KMS-11 (cell line): ENCODE measurements around the gene SMAD7.

Experiments
- H2AFZ ChIP-seq: fragments of 200-600 bp; sonication (generic); 2 replicates; pipeline ENCODE4 v1.6.1; 2016; ENCODE audit warnings: antibody characterized with exemption, mixed run types, low read depth
- H3K27ac ChIP-seq: fragments of 200-600 bp; sonication (generic); 2 replicates; pipeline ENCODE4 v1.6.1; 2016; ENCODE audit warnings: mild to moderate bottlenecking, mixed run types
- H3K27me3 ChIP-seq: fragments of 200-600 bp; sonication (generic); 2 replicates; pipeline ENCODE4 v1.6.1; 2017; ENCODE audit warnings: mild to moderate bottlenecking, low read depth, mixed run types, moderate library complexity; ENCODE audit not compliant: insufficient read depth
- H3K36me3 ChIP-seq: fragments of 200-600 bp; sonication (generic); 2 replicates; pipeline ENCODE4 v1.6.1; 2017; ENCODE audit warnings: mild to moderate bottlenecking, mixed run types; ENCODE audit not compliant: insufficient read depth
- H3K4me1 ChIP-seq: fragments of 200-600 bp; sonication (generic); 2 replicates; pipeline ENCODE4 v1.6.1; 2016; ENCODE audit warnings: mild to moderate bottlenecking, low read depth, mixed run types; ENCODE audit not compliant: poor library complexity, severe bottlenecking
- H3K4me2 ChIP-seq: fragments of 200-600 bp; sonication (generic); 2 replicates; pipeline ENCODE4 v1.7.0; 2016; ENCODE audit warnings: mild to moderate bottlenecking, mixed run types
- H3K4me3 ChIP-seq: fragments of 200-600 bp; sonication (generic); IDR thresholded peaks from 2 replicates; pipeline ENCODE4 v1.6.1; 2017; ENCODE audit warnings: low read depth, low read length, mixed read lengths; ENCODE audit not compliant: insufficient read depth
- H3K79me2 ChIP-seq: fragments of 200-600 bp; sonication (generic); 2 replicates; pipeline ENCODE4 v1.6.1; 2016; ENCODE audit warnings: low read depth, mixed run types; ENCODE audit not compliant: insufficient read depth
- H3K9ac ChIP-seq: fragments of 200-600 bp; sonication (generic); 2 replicates; pipeline ENCODE4 v1.6.1; 2016; ENCODE audit warnings: mild to moderate bottlenecking, mixed run types
- H4K20me1 ChIP-seq: fragments of 200-600 bp; sonication (generic); 2 replicates; pipeline ENCODE4 v1.6.1; 2016; ENCODE audit warnings: mild to moderate bottlenecking, mixed run types; ENCODE audit not compliant: insufficient read depth
- CTCF ChIP-seq: fragments of 200-600 bp; sonication (generic); conservative IDR thresholded peaks from 2 replicates; pipeline ENCODE4 v1.6.1; 2017; ENCODE audit warnings: low read depth, mild to moderate bottlenecking, antibody characterized with exemption, low read length, moderate library complexity, mixed read lengths

The SMAD7 gene

DNA sequence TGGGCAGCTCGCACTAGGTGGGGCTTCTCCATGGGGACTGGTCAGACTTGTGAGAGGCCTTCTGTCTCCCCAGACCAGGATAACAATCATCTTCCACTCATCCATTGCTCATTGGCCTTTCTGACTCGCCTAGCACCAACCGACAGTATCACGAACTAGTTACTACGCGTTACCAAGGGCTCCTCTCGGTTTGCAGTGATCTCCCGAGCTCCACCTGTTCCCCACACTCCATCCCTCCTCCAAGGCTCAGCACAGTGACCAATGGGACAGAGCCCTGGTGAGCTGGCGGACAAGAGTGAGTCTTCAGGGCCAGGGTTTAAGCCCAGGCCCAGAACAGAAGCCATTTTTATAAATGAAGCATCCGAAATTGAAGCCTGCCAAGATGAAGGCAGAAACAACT is 42.8 kb upstream of the SMAD7 start:
- H3K79me2 ChIP-seq = no peaks in the 10 kb centered on the region
- no peak for TF ChIP-seq CTCF
- H3K27ac ChIP-seq = no peak overlapping the region
- H3K4me3 ChIP-seq = no peak overlapping the region
- no peaks in the 10 kb centered on the region for H3K36me3 ChIP-seq
- no peak overlapping the region for H3K9ac ChIP-seq
- H2AFZ ChIP-seq = no peak overlapping the region
- no peaks in the 10 kb centered on the region for H3K4me1 ChIP-seq
- H3K4me2 ChIP-seq = no peak overlapping the region
- no peaks in the 10 kb centered on the region for H4K20me1 ChIP-seq
- H3K27me3 ChIP-seq = no peaks in the 10 kb centered on the region

DNA sequence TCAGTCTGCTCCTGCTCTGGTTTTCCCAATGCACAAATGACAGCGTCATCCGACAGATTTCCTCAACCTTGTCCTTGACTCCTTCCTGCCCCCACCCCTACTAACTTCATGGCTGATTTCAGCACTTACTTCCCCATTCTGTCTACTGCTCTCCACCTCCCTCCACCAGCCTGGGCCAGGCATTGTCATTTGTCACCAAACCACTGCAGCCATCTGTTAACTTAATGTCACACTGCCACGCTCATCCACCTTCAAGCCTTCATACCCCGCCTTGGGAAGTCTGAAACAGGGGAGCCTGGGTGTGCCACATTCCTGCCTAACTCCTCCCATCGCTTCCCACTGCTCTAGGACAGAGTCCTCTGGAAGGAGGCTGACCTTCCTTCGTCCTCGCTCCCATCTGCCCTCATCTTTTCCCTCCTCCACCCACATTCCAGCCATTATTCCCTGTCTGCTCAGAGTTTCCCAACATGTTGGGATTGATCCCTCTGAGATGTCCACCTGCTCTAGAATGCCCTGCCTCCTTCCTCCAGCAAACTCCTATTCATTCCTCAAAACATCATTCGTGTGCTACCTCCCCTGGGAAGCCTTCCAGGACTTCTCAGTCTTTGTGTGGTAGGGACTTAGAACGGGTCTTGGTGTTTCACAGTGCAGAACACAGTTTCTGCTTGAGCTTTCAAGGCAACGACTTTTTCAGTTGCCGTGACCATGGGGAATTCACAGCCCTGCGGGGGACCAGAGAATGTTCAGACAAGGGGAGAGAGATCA is 42.2 kb upstream of the SMAD7 start:
- Histone ChIP-seq H3K4me3 (no peak overlapping the region), H3K4me2 (no peak overlapping the region), H3K4me1 (no peaks in the 10 kb centered on the region), H2AFZ (no peak overlapping the region), H3K27me3 (no peaks in the 10 kb centered on the region), H4K20me1 (no peaks in the 10 kb centered on the region), H3K27ac (no peak overlapping the region), H3K9ac (no peak overlapping the region), H3K36me3 (no peaks in the 10 kb centered on the region), H3K79me2 (no peaks in the 10 kb centered on the region)
- TF ChIP-seq CTCF = no peak

GRCh38 chr18:48992133-48992532 is 41.4 kb upstream of the SMAD7 start:
- H4K20me1 ChIP-seq = no peaks in the 10 kb centered on the region
- no peaks in the 10 kb centered on the region for H3K4me1 ChIP-seq
- TF ChIP-seq CTCF = no peak
- no peaks in the 10 kb centered on the region for H3K36me3 ChIP-seq
- no peak overlapping the region for H3K4me3 ChIP-seq
- no peak overlapping the region for H3K4me2 ChIP-seq
- H2AFZ ChIP-seq = no peak overlapping the region
- H3K27me3 ChIP-seq = no peaks in the 10 kb centered on the region
- H3K27ac ChIP-seq = no peak overlapping the region
- H3K9ac ChIP-seq = no peak overlapping the region
- H3K79me2 ChIP-seq = no peaks in the 10 kb centered on the region

GRCh38 chr18:48991676-48992075 is 40.9 kb upstream of the SMAD7 start:
- Histone ChIP-seq H2AFZ (no peak overlapping the region), H3K27me3 (no peaks in the 10 kb centered on the region), H3K4me2 (no peak overlapping the region), H3K27ac (no peak overlapping the region), H4K20me1 (no peaks in the 10 kb centered on the region), H3K36me3 (no peaks in the 10 kb centered on the region), H3K9ac (no peak overlapping the region), H3K4me1 (no peaks in the 10 kb centered on the region), H3K79me2 (no peaks in the 10 kb centered on the region), H3K4me3 (no peak overlapping the region)
- TF ChIP-seq CTCF = no peak
